Bronchial epithelial cell (primary cell): ENCODE data around the gene KAT6B. TPM values are rescaled to one million over a fixed set of nuclear protein-coding genes. Genes with fewer than 3 reads are reported as not detected.
"Not testable (repeated sequence)": the region's sequence is repeated elsewhere in the genome, so short reads cannot be mapped to it uniquely, and the experiment has no call there.

Experiments
- DNase-seq: peaks from one replicate; pipeline ENCODE4 v3.0.0-alpha.2; 2010; ENCODE audit warnings: low read depth
- FAIRE-seq: peaks from 2 replicates; lab custom pipeline; 2011; peaks lifted over from hg19 to GRCh38; lab: Jason Lieb, UNC
- H3K27me3 ChIP-seq: 2 replicates; pipeline ENCODE4 v1.5.1; 2011; ENCODE audit warnings: low read length; ENCODE audit not compliant: control insufficient read depth, insufficient read depth
- H3K36me3 ChIP-seq: 2 replicates; pipeline ENCODE4 v1.5.1; 2011; ENCODE audit warnings: low read length; ENCODE audit not compliant: control insufficient read depth, insufficient read depth
- H3K4me3 ChIP-seq: 2 replicates; pipeline ENCODE4 v1.5.1; 2011; ENCODE audit warnings: mild to moderate bottlenecking, low read depth, low read length, control low read depth
- total RNA-seq: library from RNA; depleted of rRNA; stranded (reverse); fragments of >200 nt; gene quantifications from 2 replicates; pipeline ENCODE4 v1.2.1, GENCODE V29; 2014
- TF ChIP-seq, protein P1 (sequence below): IDR thresholded peaks from 2 replicates; pipeline ENCODE4 v1.5.1; 2011; ENCODE audit warnings: mild to moderate bottlenecking, moderate library complexity, low read length, control low read depth, inconsistent platforms; ENCODE audit not compliant: insufficient read depth, severe bottlenecking

Gene KAT6B
- total RNA-seq, 1 donor from 2014 or later = 8.7 TPM

DNA sequence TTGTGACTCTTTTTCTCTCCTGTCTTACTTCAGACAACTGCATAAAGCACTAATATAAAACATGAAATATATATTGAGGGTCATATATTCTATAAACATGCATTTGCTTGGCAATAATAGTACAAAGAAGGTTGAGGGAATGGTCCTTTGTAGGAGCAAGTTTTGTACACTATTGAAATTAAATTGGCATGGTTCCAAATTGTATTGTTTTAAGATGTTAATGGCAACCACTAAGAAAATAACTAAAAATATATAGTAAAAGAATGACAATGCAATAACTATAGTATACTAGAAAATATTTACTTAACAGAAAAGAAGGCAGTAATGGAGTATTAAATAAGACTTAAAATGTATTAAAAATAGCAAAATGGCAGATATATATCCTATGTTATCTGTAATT, 33.7 kb upstream of the KAT6B start:
- TF ChIP-seq, protein P1, sequence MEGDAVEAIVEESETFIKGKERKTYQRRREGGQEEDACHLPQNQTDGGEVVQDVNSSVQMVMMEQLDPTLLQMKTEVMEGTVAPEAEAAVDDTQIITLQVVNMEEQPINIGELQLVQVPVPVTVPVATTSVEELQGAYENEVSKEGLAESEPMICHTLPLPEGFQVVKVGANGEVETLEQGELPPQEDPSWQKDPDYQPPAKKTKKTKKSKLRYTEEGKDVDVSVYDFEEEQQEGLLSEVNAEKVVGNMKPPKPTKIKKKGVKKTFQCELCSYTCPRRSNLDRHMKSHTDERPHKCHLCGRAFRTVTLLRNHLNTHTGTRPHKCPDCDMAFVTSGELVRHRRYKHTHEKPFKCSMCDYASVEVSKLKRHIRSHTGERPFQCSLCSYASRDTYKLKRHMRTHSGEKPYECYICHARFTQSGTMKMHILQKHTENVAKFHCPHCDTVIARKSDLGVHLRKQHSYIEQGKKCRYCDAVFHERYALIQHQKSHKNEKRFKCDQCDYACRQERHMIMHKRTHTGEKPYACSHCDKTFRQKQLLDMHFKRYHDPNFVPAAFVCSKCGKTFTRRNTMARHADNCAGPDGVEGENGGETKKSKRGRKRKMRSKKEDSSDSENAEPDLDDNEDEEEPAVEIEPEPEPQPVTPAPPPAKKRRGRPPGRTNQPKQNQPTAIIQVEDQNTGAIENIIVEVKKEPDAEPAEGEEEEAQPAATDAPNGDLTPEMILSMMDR = no peak
- FAIRE-seq = no peak
- Histone ChIP-seq H3K36me3 (no peaks in the 10 kb centered on the region), H3K27me3 (no peaks in the 10 kb centered on the region), H3K4me3 (no peak overlapping the region)
- DNase-seq = no peak

DNA sequence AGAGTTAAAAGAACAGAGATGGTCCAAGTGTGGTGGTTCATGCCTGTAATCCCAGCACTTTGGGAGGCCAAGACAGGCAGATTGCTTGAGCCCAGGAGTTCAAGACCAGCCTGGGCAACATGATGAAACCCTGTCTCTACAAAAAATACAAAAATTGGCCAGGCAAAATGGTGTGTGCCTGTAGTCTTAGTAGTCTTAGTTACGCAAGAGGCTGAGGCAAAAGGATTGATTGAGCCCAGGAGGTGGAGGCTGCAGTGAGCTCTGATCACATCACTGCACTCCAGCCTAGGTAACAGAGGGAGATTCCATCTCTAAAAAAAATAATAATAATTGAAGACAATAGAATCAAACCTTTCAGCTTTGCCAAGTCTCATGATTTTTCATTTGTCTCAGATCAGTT, 33.2 kb upstream of the KAT6B start:
- not testable (repeated sequence) for FAIRE-seq, H3K4me3 ChIP-seq, H3K36me3 ChIP-seq, DNase-seq, H3K27me3 ChIP-seq

DNA sequence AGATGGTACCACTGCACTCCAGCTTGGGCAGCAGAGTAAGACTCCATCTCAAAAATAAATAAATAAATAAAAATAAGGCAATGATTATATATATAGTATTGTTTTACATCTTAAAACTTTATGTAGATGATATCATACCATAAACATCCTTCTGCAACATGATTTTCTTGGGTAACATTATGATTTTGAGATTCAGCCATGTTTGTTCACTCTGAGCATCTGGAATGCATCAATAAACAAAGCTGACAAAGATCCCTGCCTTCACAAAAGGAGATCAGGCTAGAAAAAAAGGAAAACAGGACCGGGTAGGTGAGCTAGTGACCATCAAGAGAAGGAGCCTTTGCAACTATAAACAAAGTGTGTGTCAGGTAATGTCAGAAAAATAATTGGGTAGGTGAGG, 31.9 kb upstream of the KAT6B start:
- no peaks in the 10 kb centered on the region for H3K27me3 ChIP-seq
- no peaks in the 10 kb centered on the region for H3K36me3 ChIP-seq
- no peak overlapping the region for H3K4me3 ChIP-seq
- DNase-seq (no peak), FAIRE-seq (no peak)
- TF ChIP-seq, protein P1 = no peak

DNA sequence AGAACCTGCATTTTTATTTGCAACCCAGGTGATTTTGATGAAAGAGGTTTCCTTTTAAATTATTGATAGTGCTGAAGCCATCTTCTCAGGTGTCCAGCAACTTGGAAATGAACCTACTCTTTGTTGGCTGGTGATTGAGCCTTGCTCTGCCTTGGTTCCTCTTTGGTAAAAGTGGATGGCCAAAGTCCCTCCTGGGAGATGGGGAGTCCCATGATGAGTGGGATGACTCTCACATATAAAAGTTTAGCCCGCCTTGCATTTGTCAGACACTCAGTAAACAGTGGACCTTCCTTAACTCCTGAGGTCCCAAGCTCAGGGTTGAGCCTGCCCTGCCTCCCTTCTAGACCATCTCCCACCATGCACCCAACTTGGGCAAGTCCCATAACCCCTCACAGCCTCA, 28.9 kb upstream of the KAT6B start:
- TF ChIP-seq, protein P1 = no peak
- no peaks in the 10 kb centered on the region for H3K36me3 ChIP-seq
- H3K27me3 ChIP-seq = no peaks in the 10 kb centered on the region
- no peak for DNase-seq
- FAIRE-seq = no peak
- no peak overlapping the region for H3K4me3 ChIP-seq

DNA sequence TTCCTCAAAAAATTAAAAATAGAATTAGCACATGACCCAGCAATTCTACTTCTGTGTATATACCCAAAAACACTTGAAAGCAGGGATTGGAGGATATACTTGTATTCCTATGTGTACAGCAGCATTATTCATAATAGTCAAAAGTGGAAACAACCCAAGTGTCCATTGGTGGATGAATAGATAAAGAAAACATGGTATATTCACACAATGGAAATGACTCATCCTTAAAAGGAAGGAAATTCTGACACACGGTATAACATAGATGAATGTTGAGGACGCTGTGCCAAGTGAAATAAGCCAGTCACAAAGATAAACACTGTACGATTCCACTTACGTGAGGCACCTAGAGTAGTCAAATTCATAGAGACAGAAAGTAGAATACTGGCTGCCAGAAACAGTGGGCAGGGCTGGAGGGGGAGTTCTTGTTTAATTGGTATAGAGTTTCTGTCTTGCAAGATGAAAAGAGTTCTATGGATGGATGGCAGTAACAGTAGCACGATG, 26.6 kb upstream of the KAT6B start:
- no peaks in the 10 kb centered on the region for H3K27me3 ChIP-seq
- TF ChIP-seq, protein P1 = no peak
- no peaks in the 10 kb centered on the region for H3K36me3 ChIP-seq
- FAIRE-seq (no peak), DNase-seq (peak; percentile 97)
- H3K4me3 ChIP-seq = no peak overlapping the region

DNA sequence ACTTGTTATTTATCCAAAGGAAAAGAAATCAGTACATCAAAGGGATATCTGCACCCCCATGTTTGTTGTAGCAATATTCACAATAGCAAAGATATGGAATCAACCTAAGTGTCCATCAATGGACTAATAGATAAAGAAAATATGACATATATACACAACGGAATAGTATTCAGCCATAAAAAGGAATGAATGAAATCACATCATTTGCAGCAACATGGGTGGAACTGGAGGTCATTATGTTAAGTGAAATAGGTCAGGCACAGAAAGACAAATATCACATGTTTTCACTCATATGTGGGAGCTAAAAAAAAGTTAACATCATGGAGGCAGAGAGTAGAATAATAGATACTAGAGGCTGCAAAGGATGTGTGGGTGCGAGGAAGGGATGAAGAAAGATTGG, 25.0 kb upstream of the KAT6B start:
- no peaks in the 10 kb centered on the region for H3K36me3 ChIP-seq

More for the DNA sequence above, 25.0 kb upstream of the KAT6B start:
- Histone ChIP-seq H3K27me3 (no peaks in the 10 kb centered on the region), H3K4me3 (no peak overlapping the region)
- DNase-seq (no peak), FAIRE-seq (no peak)
- TF ChIP-seq, protein P1 = no peak
